HAP-1 (cell line): ENCODE data around the gene ARPP21.

Experiments
- DNase-seq, 2 experiments: peaks; one replicate each; pipeline ENCODE4 v3.0.0-alpha.2; 2016 to 2020; ENCODE audit warnings: low spot score in 2 of 2
- H3K27me3 ChIP-seq: fragments of 250-450 bp; sonication (Bioruptor Pico); 2 replicates; pipeline ENCODE4 v1.5.1; 2020; ENCODE audit warnings: low read depth, mild to moderate bottlenecking, moderate library complexity
- H3K36me3 ChIP-seq: fragments of 250-450 bp; sonication (Bioruptor Pico); replicated peaks from 2 replicates; pipeline ENCODE4 v1.5.1; 2020; ENCODE audit warnings: mild to moderate bottlenecking
- H3K4me1 ChIP-seq: fragments of 250-450 bp; sonication (Bioruptor Pico); 2 replicates; pipeline ENCODE4 v1.5.1; 2020; ENCODE audit warnings: mild to moderate bottlenecking
- H3K4me3 ChIP-seq: fragments of 250-450 bp; sonication (Bioruptor Pico); 2 replicates; pipeline ENCODE4 v1.5.1; 2020; ENCODE audit warnings: mild to moderate bottlenecking, moderate library complexity
- H3K9me3 ChIP-seq: fragments of 250-450 bp; sonication (Bioruptor Pico); 2 replicates; pipeline ENCODE4 v1.5.1; 2020; ENCODE audit warnings: mild to moderate bottlenecking, moderate library complexity
- in situ Hi-C: fragments of 300-500 bp; cut with MboI; formaldehyde crosslinking; loops from 3 replicates; pipeline ENCODE4 v1.14.3; 2020; ENCODE audit warnings: low sequenced_read_pairs, inconsistent platforms, mixed read lengths

ARPP21 gene

GRCh38 chr3:35776346-35776745, 137.0 kb downstream of the ARPP21 start:
- H3K9me3 ChIP-seq = no peaks in the 10 kb centered on the region
- H3K4me1 ChIP-seq = peaks cover 3% of the 10 kb centered on the region; the same call in 1 of the 2 replicates
- DNase-seq = no peak
- H3K27me3 ChIP-seq = no peaks in the 10 kb centered on the region; the same call in 1 of the 2 replicates
- no peaks in the 10 kb centered on the region for H3K36me3 ChIP-seq
- in situ Hi-C loops = no loop called here
- H3K4me3 ChIP-seq = no peak overlapping the region

- Histone ChIP-seq H3K9me3 (no peaks in the 10 kb centered on the region), H3K4me1 (peaks cover 3% of the 10 kb centered on the region; the same call in 1 of the 2 replicates), H3K4me3 (no peak overlapping the region), H3K27me3 (no peaks in the 10 kb centered on the region; the same call in 1 of the 2 replicates), H3K36me3 (no peaks in the 10 kb centered on the region)
- no peak for DNase-seq
- in situ Hi-C loops = no loop called here
Observed at GRCh38 chr3:35777065-35777464, 137.7 kb downstream of the ARPP21 start.

- H3K4me3 ChIP-seq = no peak overlapping the region
- in situ Hi-C loops = no loop called here
- H3K36me3 ChIP-seq = no peaks in the 10 kb centered on the region
- H3K27me3 ChIP-seq = no peaks in the 10 kb centered on the region; the same call in 1 of the 2 replicates
- DNase-seq = no peak
- peaks cover 3% of the 10 kb centered on the region; the same call in 1 of the 2 replicates for H3K4me1 ChIP-seq
- H3K9me3 ChIP-seq = no peaks in the 10 kb centered on the region
Observed at GRCh38 chr3:35777563-35778554, 138.5 kb downstream of the ARPP21 start.

- Histone ChIP-seq H3K9me3 (no peaks in the 10 kb centered on the region), H3K4me3 (no peak overlapping the region), H3K4me1 (peaks cover 3% of the 10 kb centered on the region; the same call in 1 of the 2 replicates), H3K36me3 (no peaks in the 10 kb centered on the region), H3K27me3 (no peaks in the 10 kb centered on the region; the same call in 1 of the 2 replicates)
- no peak for DNase-seq
- in situ Hi-C loops = no loop called here
Observed at GRCh38 chr3:35779611-35780010, 140.3 kb downstream of the ARPP21 start.

- in situ Hi-C loops = no loop called here
- Histone ChIP-seq H3K4me1 (peaks cover 3% of the 10 kb centered on the region; the same call in 1 of the 2 replicates), H3K4me3 (no peak overlapping the region), H3K36me3 (no peaks in the 10 kb centered on the region), H3K27me3 (no peaks in the 10 kb centered on the region; the same call in 1 of the 2 replicates), H3K9me3 (no peaks in the 10 kb centered on the region)
- no peak for DNase-seq
Observed at GRCh38 chr3:35780800-35781199, 141.5 kb downstream of the ARPP21 start.

GRCh38 chr3:35781558-35781957, 142.2 kb downstream of the ARPP21 start:
- Histone ChIP-seq H3K4me3 (no peak overlapping the region), H3K27me3 (no peaks in the 10 kb centered on the region; the same call in 1 of the 2 replicates), H3K4me1 (peaks cover 3% of the 10 kb centered on the region; the same call in 1 of the 2 replicates), H3K9me3 (no peaks in the 10 kb centered on the region), H3K36me3 (no peaks in the 10 kb centered on the region)
- no peak for DNase-seq
- in situ Hi-C loops = no loop called here

- H3K36me3 ChIP-seq = no peaks in the 10 kb centered on the region
- no peaks in the 10 kb centered on the region; the same call in 1 of the 2 replicates for H3K27me3 ChIP-seq
- no peaks in the 10 kb centered on the region for H3K9me3 ChIP-seq
- in situ Hi-C loops = no loop called here
- no peak overlapping the region for H3K4me3 ChIP-seq
- no peak for DNase-seq
- peaks cover 3% of the 10 kb centered on the region; the same call in 1 of the 2 replicates for H3K4me1 ChIP-seq
Observed at GRCh38 chr3:35782355-35782754, 143.0 kb downstream of the ARPP21 start.

- H3K4me3 ChIP-seq = no peak overlapping the region
- no peaks in the 10 kb centered on the region; the same call in 1 of the 2 replicates for H3K27me3 ChIP-seq
- no peaks in the 10 kb centered on the region for H3K36me3 ChIP-seq
- H3K9me3 ChIP-seq = no peaks in the 10 kb centered on the region
- peaks cover 3% of the 10 kb centered on the region; the same call in 1 of the 2 replicates for H3K4me1 ChIP-seq
- no peak for DNase-seq
- in situ Hi-C loops = no loop called here
Observed at GRCh38 chr3:35784169-35784568, 144.8 kb downstream of the ARPP21 start.

- Histone ChIP-seq H3K4me1 (peaks cover 8% of the 10 kb centered on the region; the same call in 1 of the 2 replicates), H3K27me3 (no peaks in the 10 kb centered on the region), H3K36me3 (no peaks in the 10 kb centered on the region), H3K4me3 (no peak overlapping the region), H3K9me3 (no peaks in the 10 kb centered on the region)
- DNase-seq = no peak
- in situ Hi-C loops = no loop called here
Observed at GRCh38 chr3:35785234-35785888, 146.0 kb downstream of the ARPP21 start.

- Histone ChIP-seq H3K27me3 (no peaks in the 10 kb centered on the region), H3K9me3 (no peaks in the 10 kb centered on the region), H3K4me3 (no peak overlapping the region), H3K36me3 (no peaks in the 10 kb centered on the region), H3K4me1 (peaks cover 22% of the 10 kb centered on the region)
- no peak for DNase-seq
- in situ Hi-C loops = no loop called here
Observed at GRCh38 chr3:35787936-35788335, 148.6 kb downstream of the ARPP21 start.

- in situ Hi-C loops = no loop called here
- Histone ChIP-seq H3K27me3 (no peaks in the 10 kb centered on the region), H3K4me1 (peaks cover 24% of the 10 kb centered on the region), H3K4me3 (no peak overlapping the region), H3K9me3 (no peaks in the 10 kb centered on the region), H3K36me3 (no peaks in the 10 kb centered on the region)
- DNase-seq = no peak
Observed at GRCh38 chr3:35789042-35789831, 149.9 kb downstream of the ARPP21 start.

GRCh38 chr3:35790764-35791163, 151.4 kb downstream of the ARPP21 start:
- peaks cover 24% of the 10 kb centered on the region for H3K4me1 ChIP-seq
- no peak overlapping the region for H3K4me3 ChIP-seq
- no peaks in the 10 kb centered on the region for H3K9me3 ChIP-seq
- H3K36me3 ChIP-seq = no peaks in the 10 kb centered on the region
- no peak for DNase-seq
- H3K27me3 ChIP-seq = no peaks in the 10 kb centered on the region
- in situ Hi-C loops = no loop called here

GRCh38 chr3:35793667-35794066, 154.3 kb downstream of the ARPP21 start:
- Histone ChIP-seq H3K4me3 (no peak overlapping the region), H3K27me3 (no peaks in the 10 kb centered on the region), H3K9me3 (no peaks in the 10 kb centered on the region), H3K36me3 (no peaks in the 10 kb centered on the region), H3K4me1 (peaks cover 24% of the 10 kb centered on the region)
- in situ Hi-C loops = no loop called here
- no peak for DNase-seq
